RWPE2 (cell line): ENCODE data around the gene CDHR2.
A peak's percentile ranks its signal among the peaks of the same experiment; 100 is the strongest.

Experiments
- ATAC-seq: fragments of 200-7000 bp; cut with Tn5 transposase; 3 replicates; pipeline ENCODE4 v1.9.1; 2021; ENCODE audit warnings: low read depth
- DNase-seq: peaks from one replicate; pipeline ENCODE4 v3.0.0-alpha.2; 2020; ENCODE audit warnings: low spot score
- H3K27ac ChIP-seq: fragments of 450-650 bp; 2 replicates; pipeline ENCODE4 v1.5.1; 2017; ENCODE audit warnings: mild to moderate bottlenecking; ENCODE audit not compliant: poor library complexity, severe bottlenecking
- H3K27me3 ChIP-seq: fragments of 250-450 bp; sonication (Bioruptor Pico); 2 replicates; pipeline ENCODE4 v1.5.1; 2021; ENCODE audit warnings: mild to moderate bottlenecking, moderate library complexity; ENCODE audit not compliant: insufficient read depth, poor library complexity, severe bottlenecking
- H3K36me3 ChIP-seq: fragments of 250-450 bp; sonication (Bioruptor Pico); 2 replicates; pipeline ENCODE4 v1.5.1; 2020; ENCODE audit warnings: low read depth, mild to moderate bottlenecking, moderate library complexity
- H3K4me1 ChIP-seq: fragments of 250-450 bp; sonication (Bioruptor Pico); 2 replicates; pipeline ENCODE4 v1.5.1; 2021; ENCODE audit warnings: mild to moderate bottlenecking, moderate library complexity; ENCODE audit not compliant: insufficient read depth, poor library complexity, severe bottlenecking
- H3K4me3 ChIP-seq: fragments of 250-450 bp; sonication (Bioruptor Pico); 2 replicates; pipeline ENCODE4 v1.5.1; 2021; ENCODE audit warnings: mild to moderate bottlenecking, moderate library complexity; ENCODE audit not compliant: severe bottlenecking
- H3K9me3 ChIP-seq: fragments of 250-450 bp; sonication (Bioruptor Pico); 2 replicates; pipeline ENCODE4 v1.5.1; 2021; ENCODE audit warnings: mild to moderate bottlenecking, moderate library complexity; ENCODE audit not compliant: severe bottlenecking
- CTCF ChIP-seq: fragments of 450-650 bp; IDR thresholded peaks from one replicate; pipeline ENCODE4 v1.5.1; 2017; ENCODE audit warnings: mild to moderate bottlenecking, moderate library complexity; ENCODE audit not compliant: poor library complexity, severe bottlenecking

The CDHR2 gene

GRCh38 chr5:176628406-176629228 lies 79.5 kb downstream of the CDHR2 start:
- TF ChIP-seq CTCF, result no peak
- no peak for DNase-seq
- peaks cover 14% of the 10 kb centered on the region for H3K4me1 ChIP-seq
- H3K4me3 ChIP-seq, result no peak overlapping the region
- no peaks in the 10 kb centered on the region for H3K36me3 ChIP-seq
- H3K9me3 ChIP-seq, result no peaks in the 10 kb centered on the region
- no peak overlapping the region for H3K27ac ChIP-seq
- ATAC-seq, result no peak
- peaks cover 38% of the 10 kb centered on the region for H3K27me3 ChIP-seq

GRCh38 chr5:176629317-176629852 lies 80.2 kb downstream of the CDHR2 start:
- no peak overlapping the region for H3K4me3 ChIP-seq
- no peaks in the 10 kb centered on the region for H3K36me3 ChIP-seq
- no peak overlapping the region for H3K27ac ChIP-seq
- H3K27me3 ChIP-seq, result peaks cover 43% of the 10 kb centered on the region
- ATAC-seq (no peak), DNase-seq (no peak)
- TF ChIP-seq CTCF, result no peak
- H3K9me3 ChIP-seq, result no peaks in the 10 kb centered on the region
- H3K4me1 ChIP-seq, result peaks cover 14% of the 10 kb centered on the region

- ATAC-seq, result peak; percentile 68
- TF ChIP-seq CTCF, result no peak
- Histone ChIP-seq H3K27ac (no peak within 1 kb of the TSS), H3K4me3 (peak within 1 kb of the TSS; percentile 19), H3K27me3 (peaks cover 43% of the 10 kb centered on the region), H3K9me3 (no peaks in the 10 kb centered on the region), H3K4me1 (peaks cover 14% of the 10 kb centered on the region), H3K36me3 (no peaks in the 10 kb centered on the region)
- peak; percentile 71 for DNase-seq
These were observed 80.9 kb downstream of the CDHR2 start, which contains the start of the genes EIF4E1B and SNCB for GRCh38 chr5:176629853-176630680. Gene EIF4E1B (plus strand): TSS chr5:176630675. CDS start chr5:176642788, 12,113 bp downstream. Gene SNCB (minus strand): TSS chr5:176630534. CDS start chr5:176629654, 880 bp downstream.

- no peak for ATAC-seq
- H3K4me3 ChIP-seq, result peak overlapping the region; percentile 19
- H3K4me1 ChIP-seq, result peaks cover 13% of the 10 kb centered on the region
- no peak overlapping the region for H3K27ac ChIP-seq
- no peak for DNase-seq
- no peak for TF ChIP-seq CTCF
- H3K36me3 ChIP-seq, result no peaks in the 10 kb centered on the region
- H3K9me3 ChIP-seq, result no peaks in the 10 kb centered on the region
- H3K27me3 ChIP-seq, result peaks cover 43% of the 10 kb centered on the region
These were observed 81.6 kb downstream of the CDHR2 start for GRCh38 chr5:176630681-176631222.
